HepG2 (cell line): Measurements from ENCODE around the gene BTBD19. TPM values are rescaled to one million over a fixed set of nuclear protein-coding genes. Genes with fewer than 3 reads are reported as not detected.

Source experiments
- ARNTL ChIP-seq: sonication (generic); formaldehyde crosslinking; IDR thresholded peaks from 2 replicates; pipeline ENCODE4 v1.4.0; 2020; ENCODE audit warnings: mild to moderate bottlenecking, missing genetic modification reagents
- CEBPG ChIP-seq: IDR thresholded peaks from 2 replicates; pipeline ENCODE4 v1.6.1; 2016
- CHD2 ChIP-seq: IDR thresholded peaks from 2 replicates; pipeline ENCODE4 v1.6.1; 2011; ENCODE audit warnings: low read depth, low read length, improper control_type of control experiment
- ELF4 ChIP-seq: sonication (generic); formaldehyde crosslinking; IDR thresholded peaks from 2 replicates; pipeline ENCODE4 v1.5.0; 2020; ENCODE audit warnings: missing genetic modification reagents, mild to moderate bottlenecking, moderate library complexity, borderline replicate concordance
- HMG20B ChIP-seq: conservative IDR thresholded peaks from 2 replicates; pipeline ENCODE4 v1.6.1; 2016; ENCODE audit warnings: missing genetic modification reagents, missing compliant biosample characterization
- KAT8 ChIP-seq: IDR thresholded peaks from 2 replicates; pipeline ENCODE4 v1.6.1; 2016; ENCODE audit warnings: missing genetic modification reagents, missing compliant biosample characterization
- NFKBIZ ChIP-seq: IDR thresholded peaks from 2 replicates; pipeline ENCODE4 v1.6.1; 2018; ENCODE audit warnings: missing genetic modification reagents, missing compliant biosample characterization
- NR2F1 ChIP-seq, 2 experiments: fragments of 450-650 bp in 1 of 2; formaldehyde crosslinking in 1 of 2; IDR thresholded peaks; 2 replicates each; pipeline versions ENCODE4 v1.5.0 to v1.6.1; 2016 to 2020; ENCODE audit warnings: mild to moderate bottlenecking in 1 of 2, missing compliant biosample characterization in 1 of 2, missing genetic modification reagents in 1 of 2, moderate library complexity in 1 of 2
- POLR2G ChIP-seq: fragments of 200-400 bp; formaldehyde crosslinking; IDR thresholded peaks from 2 replicates; pipeline ENCODE4 v1.6.1; 2018; ENCODE audit warnings: mild to moderate bottlenecking, low read depth, low read length, moderate library complexity
- PPARG ChIP-seq: conservative IDR thresholded peaks from 2 replicates; pipeline ENCODE4 v1.6.1; 2016; ENCODE audit warnings: missing biosample characterization, missing genetic modification reagents
- RAD21 ChIP-seq: fragments of 450-650 bp; formaldehyde crosslinking; IDR thresholded peaks from 2 replicates; pipeline ENCODE4 v1.5.0; 2020; ENCODE audit warnings: mild to moderate bottlenecking
- SALL1 ChIP-seq: sonication (generic); formaldehyde crosslinking; IDR thresholded peaks from 2 replicates; pipeline ENCODE4 v1.8.0; 2022; ENCODE audit warnings: mild to moderate bottlenecking, missing genetic modification reagents
- SIN3B ChIP-seq: fragments of 150-350 bp; IDR thresholded peaks from 2 replicates; pipeline ENCODE4 v1.6.1; 2014; ENCODE audit warnings: low read length
- SMARCC2 ChIP-seq: fragments of 450-650 bp; IDR thresholded peaks from 2 replicates; pipeline ENCODE4 v1.6.1; 2017; ENCODE audit warnings: antibody characterized with exemption, mild to moderate bottlenecking
- TFE3 ChIP-seq: IDR thresholded peaks from 2 replicates; pipeline ENCODE4 v1.6.1; 2016
- THRA ChIP-seq: sonication (generic); formaldehyde crosslinking; IDR thresholded peaks from 2 replicates; pipeline ENCODE4 v1.4.0; 2020; ENCODE audit warnings: missing genetic modification reagents, borderline replicate concordance
- TRIM22 ChIP-seq: fragments of 450-650 bp; IDR thresholded peaks from 2 replicates; pipeline ENCODE4 v1.6.1; 2017
- ZBTB14 ChIP-seq: sonication (generic); formaldehyde crosslinking; IDR thresholded peaks from 2 replicates; pipeline ENCODE4 v1.4.0; 2020; ENCODE audit warnings: missing genetic modification reagents
- ZNF230 ChIP-seq: sonication (generic); formaldehyde crosslinking; IDR thresholded peaks from 2 replicates; pipeline ENCODE4 v1.4.0; 2020; ENCODE audit warnings: mild to moderate bottlenecking, missing genetic modification reagents
- ZNF382 ChIP-seq: sonication (generic); formaldehyde crosslinking; IDR thresholded peaks from 2 replicates; pipeline ENCODE4 v1.5.0; 2020; ENCODE audit warnings: missing genetic modification reagents, mild to moderate bottlenecking, borderline replicate concordance
- ZNF550 ChIP-seq: sonication (generic); formaldehyde crosslinking; IDR thresholded peaks from 2 replicates; pipeline ENCODE4 v1.4.0; 2020; ENCODE audit warnings: mild to moderate bottlenecking, missing genetic modification reagents, borderline replicate concordance
- ZNF704 ChIP-seq: sonication (generic); formaldehyde crosslinking; IDR thresholded peaks from 2 replicates; pipeline ENCODE4 v1.8.1; 2023; ENCODE audit warnings: mild to moderate bottlenecking, inconsistent platforms, moderate library complexity, missing genetic modification reagents, borderline replicate concordance
- ZNF775 ChIP-seq: sonication (generic); formaldehyde crosslinking; IDR thresholded peaks from 2 replicates; pipeline ENCODE4 v1.4.0; 2020; ENCODE audit warnings: missing genetic modification reagents, mild to moderate bottlenecking, moderate library complexity, borderline replicate concordance
- polyA plus RNA-seq, 8 experiments: library from polyadenylated mRNA; depleted of rRNA in 3 of 8; stranded (reverse) in 7 of 8; unstranded in 1 of 8; fragments of >200 nt; fragmentation: Illumina TruSeq in 4 of 8; extraction: Trizol in 4 of 8; gene quantifications; 2 replicates each; pipeline versions ENCODE4 v1.2.1 to v1.2.3, GENCODE V29; 2011 to 2016; ENCODE audit warnings: low read depth in 4 of 8, missing spikeins in 1 of 8, mixed read lengths in 1 of 8; ENCODE audit not compliant: insufficient read depth in 1 of 8
- total RNA-seq, 5 experiments: library from RNA; depleted of rRNA; stranded (reverse); fragments of >200 nt; fragmentation: Illumina TruSeq; extraction: Trizol; gene quantifications; 2 replicates each; pipeline ENCODE4 v1.2.3, GENCODE V29; 2016; ENCODE audit warnings: low read depth in 1 of 5

BTBD19 gene
- total and polyA plus RNA-seq, 2 of the 13 experiments (the other 11 are each of a cell fraction or from before 2014, with no cell fraction given) = 2.7 to 6.7 TPM

- TF ChIP-seq NR2F1 (CRISPR knock-in tag; IDR thresholded peaks at IDR 0.05) = peak; percentile 80 to 92; a peak in 3 of 4 replicates
- TF ChIP-seq ARNTL (CRISPR knock-in tag) = peak; percentile 50
- peak; percentile 50; the same call in 1 of the 2 replicates for TF ChIP-seq NFKBIZ (CRISPR knock-in tag)
- TF ChIP-seq POLR2G = peak; percentile 100
- peak; percentile 21; the same call in 1 of the 2 replicates for TF ChIP-seq TFE3 (CRISPR knock-in tag)
- TF ChIP-seq ZNF230 (CRISPR knock-in tag) = peak; percentile 86; the same call in 1 of the 2 replicates
- TF ChIP-seq RAD21 (CRISPR knock-in tag) = peak; percentile 39
- TF ChIP-seq THRA (CRISPR knock-in tag) = peak; percentile 91
- peak; percentile 55; the same call in 1 of the 2 replicates for TF ChIP-seq ZBTB14 (CRISPR knock-in tag)
- peak; percentile 50; the same call in 1 of the 2 replicates for TF ChIP-seq SIN3B
- TF ChIP-seq CHD2 = peak; percentile 73
- no peak; the same call in 1 of the 2 replicates for TF ChIP-seq HMG20B
- peak; percentile 83 for TF ChIP-seq ELF4 (CRISPR knock-in tag)
- TF ChIP-seq ZNF550 = no peak
- TF ChIP-seq ZNF775 (CRISPR knock-in tag) = peak; percentile 31; the same call in 1 of the 2 replicates
- TF ChIP-seq TRIM22 = no peak
- TF ChIP-seq CEBPG = peak; percentile 44
- peak; percentile 76 for TF ChIP-seq SALL1 (CRISPR knock-in tag)
- TF ChIP-seq ZNF382 (CRISPR knock-in tag) = no peak
- peak; percentile 82; the same call in 1 of the 2 replicates for TF ChIP-seq ZNF704 (CRISPR knock-in tag)
- no peak for TF ChIP-seq SMARCC2
- 0 out of 2 replicates have a peak, but pooled peaks have one; percentile 49 for TF ChIP-seq PPARG
- TF ChIP-seq KAT8 (CRISPR knock-in tag) = peak; percentile 97
These were observed 33.0 kb upstream of the BTBD19 start, which contains the start of gene RPS8 (continued) for GRCh38 chr1:44775078-44775929.
